ENCODE measurements around the gene MCTP2.

DNA sequence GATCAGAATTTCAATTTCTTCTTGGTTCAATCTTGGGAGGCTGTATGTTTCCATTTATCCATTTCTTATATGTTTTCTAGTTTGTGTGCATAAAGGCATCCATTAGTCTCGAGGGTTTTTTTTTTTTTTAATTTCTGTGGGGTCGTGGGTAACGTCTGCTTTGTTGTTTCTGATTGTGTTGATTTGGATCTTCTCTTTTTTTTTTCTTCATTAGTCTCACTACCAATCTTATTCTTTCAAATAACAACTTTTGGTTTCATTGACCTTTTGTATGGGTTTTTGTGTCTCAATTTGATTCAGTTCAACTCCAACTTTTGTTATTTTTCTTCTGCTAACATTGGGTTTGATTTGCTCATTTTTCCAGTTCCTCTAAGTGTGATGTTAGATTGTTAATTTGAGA is 48.9 kb downstream of the MCTP2 start:
- TF ChIP-seq, protein P1, sequence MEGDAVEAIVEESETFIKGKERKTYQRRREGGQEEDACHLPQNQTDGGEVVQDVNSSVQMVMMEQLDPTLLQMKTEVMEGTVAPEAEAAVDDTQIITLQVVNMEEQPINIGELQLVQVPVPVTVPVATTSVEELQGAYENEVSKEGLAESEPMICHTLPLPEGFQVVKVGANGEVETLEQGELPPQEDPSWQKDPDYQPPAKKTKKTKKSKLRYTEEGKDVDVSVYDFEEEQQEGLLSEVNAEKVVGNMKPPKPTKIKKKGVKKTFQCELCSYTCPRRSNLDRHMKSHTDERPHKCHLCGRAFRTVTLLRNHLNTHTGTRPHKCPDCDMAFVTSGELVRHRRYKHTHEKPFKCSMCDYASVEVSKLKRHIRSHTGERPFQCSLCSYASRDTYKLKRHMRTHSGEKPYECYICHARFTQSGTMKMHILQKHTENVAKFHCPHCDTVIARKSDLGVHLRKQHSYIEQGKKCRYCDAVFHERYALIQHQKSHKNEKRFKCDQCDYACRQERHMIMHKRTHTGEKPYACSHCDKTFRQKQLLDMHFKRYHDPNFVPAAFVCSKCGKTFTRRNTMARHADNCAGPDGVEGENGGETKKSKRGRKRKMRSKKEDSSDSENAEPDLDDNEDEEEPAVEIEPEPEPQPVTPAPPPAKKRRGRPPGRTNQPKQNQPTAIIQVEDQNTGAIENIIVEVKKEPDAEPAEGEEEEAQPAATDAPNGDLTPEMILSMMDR (IDR thresholded peaks at IDR 0.05): no peak
- TF ChIP-seq EZH2 (IDR thresholded peaks at IDR 0.05; ENCODE audit: borderline replicate concordance, insufficient read depth, low read depth, low read length, poor library complexity, severe bottlenecking): no peak
